HG02588 (cell line): Measurements from ENCODE around the gene KIRREL3.

Experiments
- ATAC-seq: cut with Tn5 transposase; IDR thresholded peaks from one replicate; pipeline ENCODE4 v1.9.1; 2021; ENCODE audit warnings: mild to moderate bottlenecking, moderate library complexity; ENCODE audit not compliant: unreplicated experiment

Gene KIRREL3

DNA sequence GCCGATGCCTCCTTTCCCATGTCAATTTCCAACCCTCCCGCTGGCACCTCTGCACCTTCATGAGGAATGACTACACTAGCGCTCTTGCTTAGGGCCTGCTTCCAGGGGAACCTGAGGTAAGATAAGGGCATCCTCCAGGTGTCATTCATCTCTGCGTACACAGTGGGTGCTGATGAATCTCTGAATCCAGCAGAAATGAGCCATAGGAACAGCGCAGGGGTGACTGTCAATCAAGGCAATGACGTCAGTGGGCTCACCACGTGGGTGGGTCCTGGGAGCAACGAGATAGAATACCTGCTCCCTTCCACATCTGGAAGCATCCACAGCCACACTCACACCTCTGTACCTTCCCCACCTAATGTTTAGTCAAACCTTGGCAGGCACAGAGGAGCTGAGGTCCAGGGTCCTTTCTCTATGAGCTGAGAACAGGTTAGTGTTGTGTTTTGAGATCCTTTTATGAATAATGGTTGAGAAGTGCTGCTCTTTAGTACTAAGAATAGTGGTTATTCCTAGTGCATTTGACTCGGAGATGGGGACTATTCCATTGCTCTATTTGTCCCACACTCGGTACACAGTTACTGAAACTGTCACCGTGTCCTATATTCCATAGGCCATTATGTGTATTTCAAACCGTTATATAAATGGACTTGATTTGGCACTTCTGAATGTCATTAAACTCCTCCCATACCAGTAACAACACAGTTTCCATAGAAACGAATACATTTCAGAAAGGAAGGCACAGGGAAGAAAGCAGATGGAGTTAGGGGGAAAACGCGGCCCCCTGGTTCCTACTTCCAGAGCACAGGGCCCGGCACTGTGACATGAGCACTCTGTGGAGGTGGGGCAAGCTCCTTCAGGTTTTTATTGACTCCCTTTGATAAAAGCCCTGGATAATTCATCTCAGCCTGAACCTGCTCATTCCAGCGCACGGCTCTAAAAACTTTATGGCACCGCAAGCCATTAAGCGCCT is 451.7 kb downstream of the KIRREL3 start:
- no peak for ATAC-seq

DNA sequence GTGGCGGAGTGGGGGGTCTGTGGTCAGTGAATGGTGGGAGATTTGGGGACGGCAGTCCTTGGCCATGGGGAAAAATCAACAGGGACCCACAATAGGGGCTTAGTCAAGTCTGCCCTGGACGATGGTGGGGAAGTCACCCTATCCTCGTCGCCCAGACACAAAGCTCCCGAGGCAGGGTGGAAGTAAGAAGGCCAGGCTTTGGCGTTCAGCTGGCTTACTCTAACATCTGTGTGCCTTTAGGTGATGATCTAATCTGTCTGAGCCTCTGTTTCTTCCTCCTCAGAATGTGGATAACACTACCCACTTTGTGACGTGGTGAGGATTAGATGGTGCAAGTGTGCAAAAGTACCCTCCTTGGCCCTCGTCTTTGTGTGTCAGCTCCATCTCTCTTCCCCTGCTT is 452.9 kb downstream of the KIRREL3 start:
- ATAC-seq, result no peak

DNA sequence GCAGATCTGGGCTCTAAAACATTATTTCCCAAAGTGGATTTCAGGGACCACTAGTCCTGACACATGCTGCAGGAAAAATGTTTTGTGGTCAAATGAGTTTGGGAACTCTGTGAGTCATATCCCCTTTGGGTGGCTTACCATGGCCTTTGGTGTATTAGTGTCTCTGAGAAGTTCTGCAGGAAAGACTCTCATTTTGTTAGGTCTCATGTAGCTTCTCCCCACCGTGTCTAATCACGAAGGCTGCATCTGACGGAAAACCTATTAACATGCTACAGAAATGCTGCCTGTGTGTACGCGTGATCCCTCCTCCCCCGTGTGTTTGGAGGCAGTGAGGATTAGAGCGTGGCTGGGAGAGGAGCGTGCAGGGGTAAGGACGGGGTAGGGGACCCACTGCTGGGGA is 453.4 kb downstream of the KIRREL3 start:
- ATAC-seq, result no peak

DNA sequence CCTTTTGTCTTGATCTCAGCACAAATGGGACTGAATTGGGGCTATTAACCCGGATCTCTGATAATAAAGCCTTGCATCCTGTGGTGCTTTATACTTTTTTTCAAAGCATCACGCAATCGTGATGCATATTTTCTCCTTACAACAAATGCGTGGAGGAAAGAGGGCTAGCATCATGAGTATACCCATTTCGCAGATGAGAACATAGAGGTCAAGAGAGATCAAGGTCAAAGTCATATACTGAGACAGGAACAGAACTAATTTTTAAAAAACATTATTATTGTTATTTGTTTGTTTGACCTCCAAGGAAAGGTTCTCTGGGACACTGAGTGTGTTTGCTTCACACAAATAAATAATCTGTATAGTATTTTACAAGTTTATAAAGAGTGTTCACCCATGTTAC is 453.9 kb downstream of the KIRREL3 start:
- ATAC-seq, result no peak

GRCh38 chr11:126546191-126546590 is 454.4 kb downstream of the KIRREL3 start:
- no peak for ATAC-seq

DNA sequence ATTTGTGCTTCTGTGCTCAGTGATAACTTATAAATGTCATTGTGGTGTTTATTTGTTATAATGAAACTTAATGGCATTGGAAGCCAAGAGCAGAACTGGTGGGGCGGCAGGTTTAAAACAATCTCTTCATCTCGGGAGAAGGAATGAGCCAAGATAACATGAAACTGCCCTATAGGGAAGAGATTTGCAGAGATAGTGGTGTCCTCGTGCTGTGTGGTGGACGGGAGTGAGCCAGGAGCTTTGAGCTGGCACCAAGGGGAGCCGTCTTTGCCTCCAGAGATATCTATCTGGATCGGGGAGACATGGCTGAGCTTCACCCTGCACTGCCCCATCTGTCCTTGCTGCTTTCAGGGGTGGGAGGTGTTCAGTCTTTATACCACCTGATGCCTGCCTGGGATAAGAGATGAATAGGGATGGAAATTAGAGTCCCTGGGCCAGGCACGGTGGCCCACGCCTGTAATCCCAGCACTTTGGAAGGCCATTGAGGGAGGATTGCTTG is 455.5 kb downstream of the KIRREL3 start:
- ATAC-seq, result no peak

DNA sequence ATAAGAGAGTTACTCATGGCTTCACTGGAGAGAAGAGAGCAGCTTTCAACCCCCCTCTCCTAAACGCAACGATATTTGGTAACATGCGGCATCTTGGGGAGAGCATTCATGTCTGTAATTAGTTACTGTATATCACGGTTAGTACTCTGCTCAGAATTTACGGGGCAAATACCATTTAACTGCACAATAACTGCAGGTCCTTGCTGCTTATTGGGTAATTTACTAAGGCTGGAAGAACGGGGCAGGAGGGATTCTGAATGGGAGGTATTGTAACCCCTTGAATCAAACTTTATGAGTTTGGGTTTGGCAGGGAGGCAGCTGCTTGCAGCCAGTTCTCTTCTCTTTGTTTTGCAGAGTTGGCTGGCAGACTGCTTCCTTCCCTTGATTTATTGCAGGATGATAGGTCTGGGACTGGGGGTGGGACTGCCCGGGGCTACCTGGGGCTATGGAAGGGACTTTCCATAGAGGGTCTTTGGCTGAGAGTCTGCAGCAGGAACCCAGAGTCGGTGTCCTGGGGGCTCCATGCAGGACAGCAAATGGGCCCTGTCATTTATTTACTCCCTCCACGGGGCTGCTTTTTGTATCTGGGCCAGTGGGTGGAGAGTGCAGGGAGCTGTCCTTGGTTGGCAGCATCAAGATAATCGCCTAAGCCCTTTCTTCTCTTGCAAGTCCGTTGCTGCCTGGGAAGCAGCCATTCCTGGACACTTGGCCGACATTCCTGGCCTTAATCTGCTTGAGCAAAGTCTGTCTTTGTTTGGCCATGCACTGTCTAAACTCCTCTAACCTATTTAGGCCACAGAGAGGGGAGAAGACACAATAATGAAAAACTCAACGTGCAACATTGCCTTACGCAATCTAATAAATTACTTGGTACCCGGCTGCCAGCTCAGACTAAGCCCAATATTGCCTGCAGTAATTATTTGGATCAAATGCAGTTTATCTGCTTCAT is 456.2 kb downstream of the KIRREL3 start:
- no peak for ATAC-seq

DNA sequence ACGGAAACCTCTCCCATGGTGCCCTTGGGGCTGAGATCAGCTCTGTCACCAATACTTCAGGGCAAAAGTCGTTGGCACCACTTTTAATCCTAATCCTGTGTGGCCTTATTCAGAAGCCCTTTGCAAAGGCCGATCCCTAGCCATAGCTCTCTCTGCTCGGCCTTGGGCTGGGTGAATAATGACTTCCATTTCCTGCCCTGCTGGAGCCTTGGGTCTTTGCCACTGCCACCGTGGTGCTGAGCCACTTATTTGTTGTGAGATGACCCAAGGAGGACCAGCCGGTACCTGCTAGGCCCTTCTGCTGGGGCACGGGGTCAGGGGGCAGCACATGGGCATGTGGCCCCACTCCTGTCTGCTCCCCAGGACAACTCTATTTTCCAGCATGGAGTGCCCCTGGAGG is 456.9 kb downstream of the KIRREL3 start:
- ATAC-seq, result no peak

DNA sequence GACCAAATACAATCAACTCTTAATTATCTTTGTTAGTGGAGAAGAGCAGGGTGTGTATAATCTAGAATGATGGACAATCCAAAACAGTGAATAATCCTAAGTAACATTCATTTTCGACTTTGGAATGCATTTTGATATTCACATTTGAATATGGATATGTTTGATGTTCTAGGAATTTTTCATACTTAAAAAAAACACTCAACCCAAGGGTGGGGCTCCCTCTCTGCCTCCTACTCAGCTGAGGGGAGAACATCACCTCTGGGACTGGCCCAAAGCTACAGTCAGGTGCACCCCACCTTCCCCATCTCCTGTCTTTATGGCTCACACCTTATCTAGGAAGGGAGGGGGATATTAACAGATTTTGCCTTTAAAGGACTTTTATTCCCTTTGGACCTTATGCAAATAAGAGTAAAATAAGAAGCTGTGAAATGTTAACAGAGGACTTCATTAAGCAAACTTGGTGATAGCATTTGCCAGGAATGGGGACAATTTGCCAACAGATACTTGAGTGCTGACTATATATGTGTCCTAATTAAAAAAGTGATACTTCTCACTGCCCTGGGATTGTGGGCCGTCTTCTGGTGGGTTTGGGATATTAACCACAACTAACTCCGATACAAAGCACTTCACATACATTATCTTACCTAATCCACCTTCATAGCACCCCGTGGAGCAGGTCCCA is 458.1 kb downstream of the KIRREL3 start:
- ATAC-seq, result no peak

DNA sequence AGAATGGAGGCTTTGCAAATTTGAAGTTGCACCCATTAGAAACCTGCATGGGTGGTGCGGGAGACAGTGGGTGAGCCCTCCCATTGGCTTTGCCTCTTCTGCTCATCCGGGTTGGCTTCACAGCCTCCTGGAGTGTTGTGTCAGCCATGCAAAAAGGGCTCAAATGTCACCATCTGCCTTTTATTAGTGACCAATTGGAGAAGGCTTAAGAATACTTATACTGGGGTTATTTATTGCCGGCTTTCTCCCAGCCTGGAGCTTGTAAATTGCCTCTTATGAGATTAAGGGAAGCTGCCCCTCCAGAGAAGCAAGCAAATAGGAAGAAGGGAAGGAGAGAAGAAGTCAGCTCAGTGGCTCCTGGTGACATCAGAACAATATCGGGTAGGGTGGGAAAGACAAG is 462.5 kb downstream of the KIRREL3 start:
- ATAC-seq, result no peak

DNA sequence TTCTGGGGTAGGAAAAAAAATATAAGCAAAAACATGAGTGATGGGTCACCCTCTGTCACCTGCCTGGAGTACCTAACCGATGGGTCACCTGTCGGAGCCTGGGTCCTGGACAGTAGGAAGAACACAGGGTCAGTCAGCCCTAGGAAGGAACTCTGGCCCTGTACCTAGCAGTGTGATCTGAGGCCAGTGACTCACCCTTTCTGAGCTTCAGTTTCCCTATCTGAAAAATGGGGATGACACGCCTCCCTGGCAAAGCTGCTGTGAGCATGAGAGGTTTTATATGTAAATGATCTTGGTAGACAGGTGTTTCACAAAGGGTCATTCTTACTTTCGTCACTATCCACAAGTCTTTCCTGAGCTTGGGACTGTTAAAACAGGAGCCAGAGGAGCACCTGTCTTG is 463.1 kb downstream of the KIRREL3 start:
- ATAC-seq, result no peak

GRCh38 chr11:126534141-126534805 is 466.3 kb downstream of the KIRREL3 start:
- no peak for ATAC-seq

- ATAC-seq, result no peak
These were observed 467.0 kb downstream of the KIRREL3 start for GRCh38 chr11:126533560-126533959.

DNA sequence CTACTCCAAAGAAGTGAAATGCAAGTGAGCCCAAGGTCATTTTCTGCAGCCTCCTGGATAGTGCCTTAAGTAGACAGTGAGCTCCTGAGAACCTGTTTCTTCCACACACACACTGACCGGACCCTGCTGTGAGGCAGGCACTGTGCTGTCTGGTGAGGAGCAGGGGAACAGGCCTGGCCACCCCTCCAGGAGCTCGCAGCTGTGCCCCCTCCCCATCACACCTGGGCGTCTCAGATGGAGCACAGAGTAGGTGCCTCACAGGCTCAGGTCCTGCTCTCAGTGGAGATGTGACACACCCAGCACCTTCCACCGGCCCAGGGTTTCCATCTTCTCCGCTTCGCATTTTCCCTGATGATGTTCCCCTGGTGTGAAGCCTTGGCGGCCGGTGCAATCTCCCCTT is 470.2 kb downstream of the KIRREL3 start:
- ATAC-seq, result no peak

- ATAC-seq, result no peak
These were observed 471.5 kb downstream of the KIRREL3 start for GRCh38 chr11:126529037-126529436.

- ATAC-seq, result no peak
These were observed 472.5 kb downstream of the KIRREL3 start for GRCh38 chr11:126528075-126528474.

DNA sequence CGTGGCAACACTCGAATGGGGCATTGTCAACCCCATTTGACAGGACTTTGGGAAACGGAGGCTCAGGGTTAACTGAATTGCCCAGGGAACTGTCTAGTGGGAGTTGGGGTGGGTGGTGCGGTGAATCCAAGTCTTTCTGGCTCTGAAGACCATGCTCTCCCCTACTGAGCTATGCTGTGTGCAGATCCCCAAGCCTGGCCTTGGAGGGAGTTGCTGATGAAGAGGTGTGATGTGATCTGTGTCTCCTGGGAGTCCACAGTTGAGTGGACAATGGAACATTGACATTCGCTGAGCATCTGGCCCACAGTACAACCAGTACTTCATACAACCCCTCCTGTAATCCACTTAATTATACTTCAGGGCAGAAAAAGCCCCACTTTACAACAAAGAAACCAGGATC is 472.9 kb downstream of the KIRREL3 start:
- ATAC-seq, result no peak

- ATAC-seq, result no peak
These were observed 474.1 kb downstream of the KIRREL3 start for GRCh38 chr11:126526471-126526870.

- no peak for ATAC-seq
These were observed 474.9 kb downstream of the KIRREL3 start for GRCh38 chr11:126525702-126526101.

GRCh38 chr11:126525216-126525615 is 475.4 kb downstream of the KIRREL3 start:
- no peak for ATAC-seq
